ENCODE data around the gene TSC22D3. TPM values are rescaled to one million over a fixed set of nuclear protein-coding genes. Genes with fewer than 3 reads are reported as not detected.

Gene TSC22D3
- total RNA-seq, 1 donor = 16.0 TPM

- DNase-seq (ENCODE audit: low read depth) = no peak
- H3K4me3 ChIP-seq (ENCODE audit: low read depth, low read length) = no peak overlapping the region
- TF ChIP-seq, protein P1, sequence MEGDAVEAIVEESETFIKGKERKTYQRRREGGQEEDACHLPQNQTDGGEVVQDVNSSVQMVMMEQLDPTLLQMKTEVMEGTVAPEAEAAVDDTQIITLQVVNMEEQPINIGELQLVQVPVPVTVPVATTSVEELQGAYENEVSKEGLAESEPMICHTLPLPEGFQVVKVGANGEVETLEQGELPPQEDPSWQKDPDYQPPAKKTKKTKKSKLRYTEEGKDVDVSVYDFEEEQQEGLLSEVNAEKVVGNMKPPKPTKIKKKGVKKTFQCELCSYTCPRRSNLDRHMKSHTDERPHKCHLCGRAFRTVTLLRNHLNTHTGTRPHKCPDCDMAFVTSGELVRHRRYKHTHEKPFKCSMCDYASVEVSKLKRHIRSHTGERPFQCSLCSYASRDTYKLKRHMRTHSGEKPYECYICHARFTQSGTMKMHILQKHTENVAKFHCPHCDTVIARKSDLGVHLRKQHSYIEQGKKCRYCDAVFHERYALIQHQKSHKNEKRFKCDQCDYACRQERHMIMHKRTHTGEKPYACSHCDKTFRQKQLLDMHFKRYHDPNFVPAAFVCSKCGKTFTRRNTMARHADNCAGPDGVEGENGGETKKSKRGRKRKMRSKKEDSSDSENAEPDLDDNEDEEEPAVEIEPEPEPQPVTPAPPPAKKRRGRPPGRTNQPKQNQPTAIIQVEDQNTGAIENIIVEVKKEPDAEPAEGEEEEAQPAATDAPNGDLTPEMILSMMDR (IDR thresholded peaks at IDR 0.05; ENCODE audit: insufficient read depth, low read depth, low read length) = no peak
Observed at GRCh38 chrX:107741404-107741790, 34.2 kb downstream of the TSC22D3 start.

DNA sequence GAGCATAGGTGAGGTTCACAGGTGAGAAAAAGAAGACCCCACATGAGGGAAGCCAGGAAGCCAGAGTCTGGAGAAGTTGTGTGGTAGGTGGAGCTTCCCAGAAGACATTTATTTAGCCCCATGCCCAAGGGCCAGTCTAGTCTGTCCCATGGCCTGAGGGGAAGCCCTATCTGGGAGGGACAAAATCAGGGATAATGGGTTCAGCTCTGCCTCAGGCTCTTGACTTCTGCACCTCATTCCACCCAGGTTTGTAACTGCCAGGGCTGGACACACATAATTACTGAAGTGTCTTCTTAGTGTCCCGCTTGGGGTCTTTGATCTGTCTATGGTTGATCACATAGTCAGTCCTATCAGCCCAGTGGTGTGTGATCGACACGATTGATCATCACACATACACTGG, 36.0 kb downstream of the TSC22D3 start:
- TF ChIP-seq, protein P1 (IDR thresholded peaks at IDR 0.05; ENCODE audit: insufficient read depth, low read depth, low read length) = no peak
- DNase-seq (ENCODE audit: low read depth) = no peak

DNA sequence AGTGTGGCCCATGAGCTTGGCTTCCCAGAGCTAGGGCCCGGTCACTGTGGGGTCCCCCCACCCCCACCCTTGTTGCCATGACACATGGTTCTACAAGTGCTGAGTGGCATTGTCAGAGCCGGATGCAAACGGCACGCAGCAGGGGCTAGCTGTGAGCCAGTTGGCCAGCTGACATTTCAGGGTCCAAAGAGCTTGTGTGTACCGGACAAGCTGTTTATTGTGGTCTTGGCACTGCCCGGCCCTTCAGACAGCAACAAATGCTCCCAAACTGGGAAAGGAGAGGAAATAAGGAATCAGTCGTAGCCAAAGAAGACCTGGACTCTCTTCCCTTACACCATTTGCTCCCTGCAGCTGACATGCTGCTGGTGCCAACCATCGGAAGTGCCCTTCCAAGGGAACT, 36.8 kb downstream of the TSC22D3 start:
- no peak for DNase-seq (ENCODE audit: low read depth)
- H3K4me3 ChIP-seq (ENCODE audit: low read depth, low read length) = no peak overlapping the region
- TF ChIP-seq, protein P1 (IDR thresholded peaks at IDR 0.05; ENCODE audit: insufficient read depth, low read depth, low read length) = no peak

More for the DNA sequence above, 36.0 kb downstream of the TSC22D3 start:
- H3K4me3 ChIP-seq (ENCODE audit: low read depth, low read length) = no peak overlapping the region

GRCh38 chrX:107738272-107738671, 37.3 kb downstream of the TSC22D3 start:
- TF ChIP-seq, protein P1 (IDR thresholded peaks at IDR 0.05; ENCODE audit: insufficient read depth, low read depth, low read length) = no peak
- no peak for DNase-seq (ENCODE audit: low read depth)

GRCh38 chrX:107736781-107737531, 38.6 kb downstream of the TSC22D3 start:
- H3K4me3 ChIP-seq (ENCODE audit: low read depth, low read length) = no peak overlapping the region
- TF ChIP-seq, protein P1 (IDR thresholded peaks at IDR 0.05; ENCODE audit: insufficient read depth, low read depth, low read length) = no peak
- no peak for DNase-seq (ENCODE audit: low read depth)

More at GRCh38 chrX:107738272-107738671, 37.3 kb downstream of the TSC22D3 start:
- no peak overlapping the region for H3K4me3 ChIP-seq (ENCODE audit: low read depth, low read length)

- TF ChIP-seq, protein P1 (IDR thresholded peaks at IDR 0.05; ENCODE audit: insufficient read depth, low read depth, low read length) = no peak
- H3K4me3 ChIP-seq (ENCODE audit: low read depth, low read length) = no peak overlapping the region
- no peak for DNase-seq (ENCODE audit: low read depth)
Observed at GRCh38 chrX:107734646-107735045, 40.9 kb downstream of the TSC22D3 start.

DNA sequence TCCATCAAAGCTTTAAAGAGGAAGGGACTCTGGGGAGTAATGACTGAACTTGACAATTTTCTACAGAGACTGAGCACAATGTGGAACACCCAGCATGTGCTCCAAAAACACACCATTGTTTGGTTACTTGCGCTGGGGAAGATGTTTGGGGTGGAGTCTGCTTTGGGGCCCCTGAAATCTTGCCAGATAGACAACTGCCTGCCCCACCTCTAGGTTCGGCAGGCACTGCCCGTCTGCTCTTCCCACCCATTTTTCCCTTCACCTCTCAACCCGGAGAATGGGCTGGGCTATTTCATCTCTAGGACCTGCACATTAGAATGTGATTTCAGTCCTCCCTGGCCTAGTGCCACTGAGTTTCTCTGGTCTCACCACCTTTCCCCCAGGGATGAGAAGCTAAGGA, 41.9 kb downstream of the TSC22D3 start:
- DNase-seq (ENCODE audit: low read depth) = no peak
- TF ChIP-seq, protein P1 (IDR thresholded peaks at IDR 0.05; ENCODE audit: insufficient read depth, low read depth, low read length) = no peak

More for the DNA sequence above, 41.9 kb downstream of the TSC22D3 start:
- H3K4me3 ChIP-seq (ENCODE audit: low read depth, low read length) = no peak overlapping the region

Data from fibroblast of villous mesenchyme (primary cell).